Gastroesophageal sphincter (tissue), 4 donors: Measurements from ENCODE around the gene TBCEL. TPM values are rescaled to one million over a fixed set of nuclear protein-coding genes. Genes with fewer than 3 reads are reported as not detected.
"Not testable (repeated sequence)": the region's sequence is repeated elsewhere in the genome, so short reads cannot be mapped to it uniquely, and the experiment has no call there.

ENCODE experiments used
- ATAC-seq: fragments of 150-250 bp; one replicate; pipeline ENCODE4 v1.9.1; 2016; ENCODE audit warnings: mild to moderate bottlenecking, moderate library complexity
- H3K27ac ChIP-seq, 4 donors: fragments of 200-600 bp; sonication (generic) in 3 of 4; 1 replicate in 3 of 4; 2 replicates in 1 of 4; pipeline ENCODE4 v1.5.1; 2016 to 2019
- H3K27me3 ChIP-seq: fragments of 200-600 bp; sonication (generic); one replicate; pipeline ENCODE4 v1.5.1; 2019
- H3K36me3 ChIP-seq, 2 donors: fragments of 200-600 bp; sonication (generic); one replicate each; pipeline ENCODE4 v1.5.1; 2019; ENCODE audit warnings: control low read depth in 1 of 2
- H3K4me1 ChIP-seq, 3 donors: fragments of 200-600 bp; sonication (generic); 1 replicate in 2 of 3; 2 replicates in 1 of 3; pipeline ENCODE4 v1.5.1; 2016 to 2019; ENCODE audit warnings: control low read depth in 2 of 3
- H3K4me3 ChIP-seq, 2 donors: fragments of 200-600 bp; sonication (generic); one replicate each; pipeline ENCODE4 v1.5.1; 2019; ENCODE audit warnings: mild to moderate bottlenecking in 1 of 2, moderate library complexity in 1 of 2
- H3K9me3 ChIP-seq, 3 donors: fragments of 200-600 bp; sonication (generic); one replicate each; pipeline ENCODE4 v1.5.1; 2017 to 2019; ENCODE audit warnings: control low read depth in 2 of 3
- EP300 ChIP-seq: sonication (generic); formaldehyde crosslinking; IDR thresholded peaks from one replicate; pipeline ENCODE4 v1.6.1; 2017; ENCODE audit warnings: antibody characterized with exemption, mild to moderate bottlenecking
- POLR2A ChIP-seq, 2 donors: fragments of 450-650 bp; IDR thresholded peaks; one replicate each; pipeline ENCODE4 v1.6.1; 2017; ENCODE audit warnings: antibody characterized with exemption in 2 of 2, mild to moderate bottlenecking in 2 of 2, moderate library complexity in 1 of 2
- POLR2AphosphoS5 ChIP-seq: sonication (generic); formaldehyde crosslinking; IDR thresholded peaks from one replicate; pipeline ENCODE4 v1.6.1; 2017; ENCODE audit warnings: antibody characterized with exemption
- WGBS, 2 donors: methylation state at CpG; one replicate each; pipeline ENCODE4 v1.1.5; 2018; ENCODE audit warnings: low coverage in 1 of 2; 5-methylcytosine and 5-hydroxymethylcytosine counted together
- total RNA-seq, 4 donors: library from RNA; depleted of rRNA; stranded (reverse); fragments of >200 nt; gene quantifications; one replicate each; pipeline ENCODE4 v1.1.0, GENCODE V29; 2016
- TF ChIP-seq, protein P1 (sequence below), 4 experiments: fragments of 200-600 bp in 2 of 4; fragments of 450-650 bp in 2 of 4; sonication (generic) in 1 of 4; IDR thresholded peaks; one replicate each; pipeline ENCODE4 v1.5.1; 2017 to 2019; ENCODE audit warnings: antibody characterized with exemption in 4 of 4, mild to moderate bottlenecking in 2 of 4, moderate library complexity in 2 of 4

TBCEL gene
- total RNA-seq, 4 donors from 2014 or later: 25.7 to 39.0 (median 30.8) TPM

DNA sequence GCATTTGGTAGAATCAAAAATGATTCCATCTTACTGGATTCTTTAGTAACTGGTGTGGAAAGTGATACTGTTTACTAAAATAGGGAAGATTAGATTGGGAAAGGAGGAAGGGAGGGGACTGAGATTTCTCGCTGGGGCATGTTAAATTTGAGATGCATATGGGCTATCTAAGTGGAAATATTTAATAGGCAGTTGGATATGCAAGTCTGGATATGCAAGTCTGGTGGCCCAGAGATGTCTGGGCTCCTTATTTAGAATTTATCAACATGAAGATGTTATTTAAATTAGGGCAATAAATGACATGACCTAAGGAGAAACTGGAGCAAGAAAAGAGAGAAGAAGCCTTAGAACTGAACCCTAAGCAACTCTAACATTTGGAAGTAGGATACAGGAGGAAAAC lies 17.0 kb upstream of the TBCEL start:
- H3K4me1 ChIP-seq: no peaks in the 10 kb centered on the region
- ATAC-seq: no peak
- TF ChIP-seq POLR2AphosphoS5 (no peak), POLR2A (IDR thresholded peaks at IDR 0.05) (no peak), EP300 (no peak)
- TF ChIP-seq, protein P1, sequence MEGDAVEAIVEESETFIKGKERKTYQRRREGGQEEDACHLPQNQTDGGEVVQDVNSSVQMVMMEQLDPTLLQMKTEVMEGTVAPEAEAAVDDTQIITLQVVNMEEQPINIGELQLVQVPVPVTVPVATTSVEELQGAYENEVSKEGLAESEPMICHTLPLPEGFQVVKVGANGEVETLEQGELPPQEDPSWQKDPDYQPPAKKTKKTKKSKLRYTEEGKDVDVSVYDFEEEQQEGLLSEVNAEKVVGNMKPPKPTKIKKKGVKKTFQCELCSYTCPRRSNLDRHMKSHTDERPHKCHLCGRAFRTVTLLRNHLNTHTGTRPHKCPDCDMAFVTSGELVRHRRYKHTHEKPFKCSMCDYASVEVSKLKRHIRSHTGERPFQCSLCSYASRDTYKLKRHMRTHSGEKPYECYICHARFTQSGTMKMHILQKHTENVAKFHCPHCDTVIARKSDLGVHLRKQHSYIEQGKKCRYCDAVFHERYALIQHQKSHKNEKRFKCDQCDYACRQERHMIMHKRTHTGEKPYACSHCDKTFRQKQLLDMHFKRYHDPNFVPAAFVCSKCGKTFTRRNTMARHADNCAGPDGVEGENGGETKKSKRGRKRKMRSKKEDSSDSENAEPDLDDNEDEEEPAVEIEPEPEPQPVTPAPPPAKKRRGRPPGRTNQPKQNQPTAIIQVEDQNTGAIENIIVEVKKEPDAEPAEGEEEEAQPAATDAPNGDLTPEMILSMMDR (IDR thresholded peaks at IDR 0.05): no peak
- no peak overlapping the region for H3K4me3 ChIP-seq
- peaks cover 12% of the 10 kb centered on the region for H3K27me3 ChIP-seq
- no peaks in the 10 kb centered on the region for H3K9me3 ChIP-seq
- no peaks in the 10 kb centered on the region for H3K36me3 ChIP-seq
- 60 to 75% methylated on average over 1 of the region's 1 CpG for WGBS, 2 donors
- no peak overlapping the region for H3K27ac ChIP-seq

DNA sequence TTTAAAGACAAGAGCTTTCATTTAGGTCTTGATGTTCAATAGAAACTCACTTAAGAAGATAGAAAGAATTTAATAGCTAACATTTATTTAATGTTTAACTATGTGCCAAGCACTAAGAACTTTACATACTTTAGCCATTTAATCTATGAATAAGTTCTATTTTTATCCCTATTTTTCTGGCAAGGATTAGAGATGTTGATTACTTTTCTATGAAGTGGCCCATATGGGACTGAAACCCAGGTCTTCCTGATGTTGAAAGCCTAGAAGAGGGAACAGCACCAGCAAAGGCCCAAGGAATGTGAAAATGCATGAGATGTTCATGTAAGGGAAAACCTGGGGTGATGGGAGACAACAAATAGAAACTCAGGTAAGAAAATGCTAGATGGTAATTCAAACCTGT lies 15.4 kb upstream of the TBCEL start:
- Histone ChIP-seq H3K27ac (no peak overlapping the region), H3K4me1 (no peaks in the 10 kb centered on the region), H3K36me3 (no peaks in the 10 kb centered on the region), H3K4me3 (no peak overlapping the region), H3K9me3 (no peaks in the 10 kb centered on the region), H3K27me3 (peaks cover 12% of the 10 kb centered on the region)
- TF ChIP-seq POLR2AphosphoS5: no peak
- TF ChIP-seq POLR2A (IDR thresholded peaks at IDR 0.05): no peak
- TF ChIP-seq EP300: no peak
- TF ChIP-seq, protein P1 (IDR thresholded peaks at IDR 0.05): no peak
- ATAC-seq: no peak

DNA sequence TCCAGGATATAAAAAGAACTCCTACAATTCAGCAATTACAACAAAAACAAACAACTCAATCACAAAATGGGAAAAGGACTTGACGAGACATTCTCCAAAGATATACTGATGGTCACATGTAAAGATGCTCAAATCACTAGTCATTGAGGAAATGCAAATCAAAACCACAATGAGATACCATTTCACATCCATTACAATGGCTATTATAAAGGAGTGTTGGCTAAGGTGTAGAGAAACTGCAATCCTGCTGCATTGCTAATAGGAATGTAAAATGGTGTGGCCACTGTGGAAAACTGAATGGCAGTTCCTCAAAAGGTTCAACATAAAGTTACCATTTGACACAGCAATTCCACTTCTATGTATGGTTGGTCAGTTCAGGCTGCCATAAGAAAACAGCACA lies 11.8 kb upstream of the TBCEL start:
- no peak for ATAC-seq
- WGBS, 2 donors: 80 to 88% methylated on average over 1 of the region's 1 CpG
- TF ChIP-seq, protein P1 (IDR thresholded peaks at IDR 0.05): no peak
- no peak for TF ChIP-seq EP300
- no peak for TF ChIP-seq POLR2A (IDR thresholded peaks at IDR 0.05)
- no peak for TF ChIP-seq POLR2AphosphoS5
- H3K27ac ChIP-seq: no peak overlapping the region
- no peaks in the 10 kb centered on the region for H3K36me3 ChIP-seq
- no peaks in the 10 kb centered on the region for H3K4me1 ChIP-seq
- no peak overlapping the region for H3K4me3 ChIP-seq
- H3K27me3 ChIP-seq: peaks cover 12% of the 10 kb centered on the region
- H3K9me3 ChIP-seq: no peaks in the 10 kb centered on the region

DNA sequence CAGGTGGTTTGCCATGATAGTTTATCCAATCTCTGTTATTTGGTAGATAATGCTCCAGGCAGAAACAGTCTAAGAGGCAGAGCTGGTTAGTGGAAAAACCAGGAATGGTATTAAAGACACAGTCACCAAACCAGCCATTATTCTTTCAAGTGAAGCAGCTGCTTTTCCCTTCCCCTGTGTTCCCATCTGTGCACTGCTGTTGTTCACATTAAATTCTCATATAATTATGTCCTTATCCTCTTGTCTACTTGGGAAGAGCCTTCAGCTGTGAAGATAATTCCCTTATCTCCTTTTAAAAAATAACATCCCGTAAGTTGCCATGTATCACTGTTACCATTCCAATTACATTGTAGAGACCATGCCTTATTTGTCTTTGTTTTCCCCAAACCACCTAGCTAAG lies 5.2 kb upstream of the TBCEL start:
- ATAC-seq: no peak
- no peak overlapping the region for H3K27ac ChIP-seq
- no peaks in the 10 kb centered on the region for H3K36me3 ChIP-seq
- H3K4me1 ChIP-seq: peaks cover 0 to 6% (median 0%) of the 10 kb centered on the region in 3 donors
- H3K9me3 ChIP-seq: no peaks in the 10 kb centered on the region
- no peak overlapping the region for H3K4me3 ChIP-seq
- TF ChIP-seq, protein P1 (IDR thresholded peaks at IDR 0.05): no peak
- no peak for TF ChIP-seq POLR2A (IDR thresholded peaks at IDR 0.05)
- TF ChIP-seq POLR2AphosphoS5: no peak
- no peak for TF ChIP-seq EP300
- WGBS, 2 donors: 18 to 83% methylated on average over 1 of the region's 1 CpG
- H3K27me3 ChIP-seq: no peaks in the 10 kb centered on the region

GRCh38 chr11:121021718-121022117 lies 2.2 kb upstream of the TBCEL start:
- H3K9me3 ChIP-seq, H3K27me3 ChIP-seq, ATAC-seq, H3K36me3 ChIP-seq, H3K4me3 ChIP-seq, H3K27ac ChIP-seq: not testable (repeated sequence)
- 100% methylated on average over 1 of the region's 36 CpGs; no CpG with 5 or more reads in 1 of the 2 donors for WGBS, 2 donors
- peaks cover 6 to 33% (median 8%) of the 10 kb centered on the region in 3 donors for H3K4me1 ChIP-seq
